ENCODE measurements around the gene GALNT18. TPM values are rescaled to one million over a fixed set of nuclear protein-coding genes. Genes with fewer than 3 reads are reported as not detected.

GALNT18 gene
- total RNA-seq, 3 donors from 2014 or later, result 14.7 to 25.9 (median 16.4) TPM

GRCh38 chr11:11416502-11416901 lies 205.3 kb downstream of the GALNT18 start:
- intact Hi-C loops (cut with DNase I; ENCODE audit: low total_unique reads), result no loop called here
- Histone ChIP-seq H3K9me3 (no peaks in the 10 kb centered on the region), H3K4me1 (no peaks in the 10 kb centered on the region), H3K27ac (no peak overlapping the region), H3K27me3 (no peaks in the 10 kb centered on the region), H3K4me3 (no peak overlapping the region), H3K36me3 (no peaks in the 10 kb centered on the region)
- no peak for DNase-seq (ENCODE audit: low spot score in 2 of 2)
- no peak for TF ChIP-seq POLR2AphosphoS5 (IDR thresholded peaks at IDR 0.05)
- TF ChIP-seq, protein P1, sequence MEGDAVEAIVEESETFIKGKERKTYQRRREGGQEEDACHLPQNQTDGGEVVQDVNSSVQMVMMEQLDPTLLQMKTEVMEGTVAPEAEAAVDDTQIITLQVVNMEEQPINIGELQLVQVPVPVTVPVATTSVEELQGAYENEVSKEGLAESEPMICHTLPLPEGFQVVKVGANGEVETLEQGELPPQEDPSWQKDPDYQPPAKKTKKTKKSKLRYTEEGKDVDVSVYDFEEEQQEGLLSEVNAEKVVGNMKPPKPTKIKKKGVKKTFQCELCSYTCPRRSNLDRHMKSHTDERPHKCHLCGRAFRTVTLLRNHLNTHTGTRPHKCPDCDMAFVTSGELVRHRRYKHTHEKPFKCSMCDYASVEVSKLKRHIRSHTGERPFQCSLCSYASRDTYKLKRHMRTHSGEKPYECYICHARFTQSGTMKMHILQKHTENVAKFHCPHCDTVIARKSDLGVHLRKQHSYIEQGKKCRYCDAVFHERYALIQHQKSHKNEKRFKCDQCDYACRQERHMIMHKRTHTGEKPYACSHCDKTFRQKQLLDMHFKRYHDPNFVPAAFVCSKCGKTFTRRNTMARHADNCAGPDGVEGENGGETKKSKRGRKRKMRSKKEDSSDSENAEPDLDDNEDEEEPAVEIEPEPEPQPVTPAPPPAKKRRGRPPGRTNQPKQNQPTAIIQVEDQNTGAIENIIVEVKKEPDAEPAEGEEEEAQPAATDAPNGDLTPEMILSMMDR (IDR thresholded peaks at IDR 0.05), result no peak
- TF ChIP-seq POLR2A (IDR thresholded peaks at IDR 0.05), result no peak

DNA sequence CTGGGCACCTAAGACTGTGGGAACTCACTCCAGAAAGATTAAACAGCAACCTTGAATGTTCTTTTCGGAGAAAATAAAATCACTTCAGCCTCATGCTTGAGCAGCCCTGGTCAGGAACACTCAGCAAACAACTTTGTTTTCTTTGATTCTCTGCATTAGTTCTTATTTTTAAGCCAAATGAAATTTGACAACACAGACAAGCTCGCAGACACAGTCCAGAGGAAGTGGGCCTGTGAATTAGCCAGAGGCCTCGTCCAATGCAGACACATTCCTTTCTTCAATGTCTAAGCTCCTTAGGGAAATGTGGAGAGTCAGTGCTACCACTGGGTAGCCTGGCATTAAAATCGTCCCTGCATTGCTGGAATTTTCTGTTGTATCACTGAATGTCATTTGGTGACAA lies 205.9 kb downstream of the GALNT18 start:
- H3K9me3 ChIP-seq, result no peaks in the 10 kb centered on the region
- no peak overlapping the region for H3K27ac ChIP-seq
- H3K4me1 ChIP-seq, result no peaks in the 10 kb centered on the region
- TF ChIP-seq, protein P1 (IDR thresholded peaks at IDR 0.05), result no peak
- TF ChIP-seq POLR2A (IDR thresholded peaks at IDR 0.05) (no peak), POLR2AphosphoS5 (IDR thresholded peaks at IDR 0.05) (no peak)
- no peak for DNase-seq (ENCODE audit: low spot score in 2 of 2)
- intact Hi-C loops (cut with DNase I; ENCODE audit: low total_unique reads), result no loop called here
- no peak overlapping the region for H3K4me3 ChIP-seq
- no peaks in the 10 kb centered on the region for H3K27me3 ChIP-seq
- H3K36me3 ChIP-seq, result no peaks in the 10 kb centered on the region

DNA sequence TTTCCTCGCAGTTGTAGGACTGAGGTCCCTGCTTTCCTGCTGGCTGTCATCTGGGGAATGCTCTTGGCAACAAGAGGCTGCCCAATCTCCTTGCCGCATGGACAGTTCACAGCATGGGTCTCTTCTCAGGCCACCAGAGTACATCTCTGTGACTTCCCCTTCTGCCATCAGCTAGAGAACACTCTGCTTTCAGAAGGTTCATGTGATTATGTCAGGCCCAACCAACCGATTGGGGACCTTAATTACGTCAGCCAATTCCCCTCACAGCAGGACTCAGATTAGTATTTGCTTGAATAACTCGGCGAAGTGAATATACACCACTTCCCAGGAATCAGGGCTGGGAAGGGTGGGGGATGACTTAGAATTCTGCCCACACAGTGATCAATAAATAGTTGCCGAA lies 206.8 kb downstream of the GALNT18 start:
- H3K4me3 ChIP-seq, result no peak overlapping the region
- no peaks in the 10 kb centered on the region for H3K36me3 ChIP-seq
- H3K27me3 ChIP-seq, result no peaks in the 10 kb centered on the region
- no peaks in the 10 kb centered on the region for H3K4me1 ChIP-seq
- no peaks in the 10 kb centered on the region for H3K9me3 ChIP-seq
- no peak overlapping the region for H3K27ac ChIP-seq
- intact Hi-C loops (cut with DNase I; ENCODE audit: low total_unique reads), result no loop called here
- TF ChIP-seq POLR2A (IDR thresholded peaks at IDR 0.05) (no peak), POLR2AphosphoS5 (IDR thresholded peaks at IDR 0.05) (no peak)
- TF ChIP-seq, protein P1 (IDR thresholded peaks at IDR 0.05), result no peak
- DNase-seq (ENCODE audit: low spot score in 2 of 2), result no peak

- intact Hi-C loops (cut with DNase I; ENCODE audit: low total_unique reads), result no loop called here
Measured at GRCh38 chr11:11413776-11414175, 208.0 kb downstream of the GALNT18 start.

GRCh38 chr11:11411401-11411985 lies 210.3 kb downstream of the GALNT18 start:
- DNase-seq (ENCODE audit: low spot score in 2 of 2), result no peak
- H3K36me3 ChIP-seq, result no peaks in the 10 kb centered on the region
- intact Hi-C loops (cut with DNase I; ENCODE audit: low total_unique reads), result no loop called here
- H3K4me1 ChIP-seq, result no peaks in the 10 kb centered on the region
- H3K27ac ChIP-seq, result no peak overlapping the region
- no peak overlapping the region for H3K4me3 ChIP-seq
- no peaks in the 10 kb centered on the region for H3K27me3 ChIP-seq
- no peaks in the 10 kb centered on the region for H3K9me3 ChIP-seq
- TF ChIP-seq POLR2AphosphoS5 (IDR thresholded peaks at IDR 0.05) (no peak), POLR2A (IDR thresholded peaks at IDR 0.05) (no peak)
- TF ChIP-seq, protein P1 (IDR thresholded peaks at IDR 0.05), result no peak

More at GRCh38 chr11:11413776-11414175, 208.0 kb downstream of the GALNT18 start:
- H3K36me3 ChIP-seq, result no peaks in the 10 kb centered on the region
- no peaks in the 10 kb centered on the region for H3K4me1 ChIP-seq
- H3K27ac ChIP-seq, result no peak overlapping the region
- no peaks in the 10 kb centered on the region for H3K27me3 ChIP-seq
- no peak for DNase-seq (ENCODE audit: low spot score in 2 of 2)
- no peaks in the 10 kb centered on the region for H3K9me3 ChIP-seq
- TF ChIP-seq POLR2A (IDR thresholded peaks at IDR 0.05) (no peak), POLR2AphosphoS5 (IDR thresholded peaks at IDR 0.05) (no peak)
- TF ChIP-seq, protein P1 (IDR thresholded peaks at IDR 0.05), result no peak
- no peak overlapping the region for H3K4me3 ChIP-seq

Data from breast epithelium (tissue), 4 donors.